Myocyte (in vitro differentiated cells): ENCODE data around the gene USP11. TPM values are rescaled to one million over a fixed set of nuclear protein-coding genes. Genes with fewer than 3 reads are reported as not detected.

Source experiments
- DNase-seq: peaks from one replicate; pipeline ENCODE4 v3.0.0-alpha.2; 2012; ENCODE audit warnings: low read depth
- total RNA-seq: library from RNA; depleted of rRNA; stranded (reverse); fragments of >200 nt; gene quantifications from 2 replicates; pipeline ENCODE4 v1.2.3, GENCODE V29; 2014

USP11 gene
- total RNA-seq, 1 donor from 2014 or later: 42.6 TPM

- no peak for DNase-seq
These were observed 29.9 kb upstream of the USP11 start for GRCh38 chrX:47202877-47203276.

GRCh38 chrX:47204970-47205369 is 27.8 kb upstream of the USP11 start:
- no peak for DNase-seq

- DNase-seq: no peak
These were observed 26.5 kb upstream of the USP11 start for GRCh38 chrX:47206316-47206715.

- no peak for DNase-seq
These were observed 24.7 kb upstream of the USP11 start for GRCh38 chrX:47208108-47208507.

- no peak for DNase-seq
These were observed 23.1 kb upstream of the USP11 start for GRCh38 chrX:47209508-47210238.

- DNase-seq: no peak
These were observed 22.0 kb upstream of the USP11 start for GRCh38 chrX:47210661-47211425.

GRCh38 chrX:47212381-47213293 is 20.2 kb upstream of the USP11 start:
- DNase-seq: no peak

GRCh38 chrX:47214435-47215077 is 18.3 kb upstream of the USP11 start:
- no peak for DNase-seq

GRCh38 chrX:47215291-47215900 is 17.4 kb upstream of the USP11 start:
- no peak for DNase-seq

- DNase-seq: no peak
These were observed 16.4 kb upstream of the USP11 start for GRCh38 chrX:47216393-47216925.

- no peak for DNase-seq
These were observed 15.5 kb upstream of the USP11 start for GRCh38 chrX:47217121-47217851.

- peak; percentile 98 for DNase-seq
These were observed 14.9 kb upstream of the USP11 start for GRCh38 chrX:47217852-47218279.

GRCh38 chrX:47218280-47218919 is 14.4 kb upstream of the USP11 start, which contains the start of gene CDK16:
TSS of gene CDK16 (plus strand) at chrX:47218681. CDS start at chrX:47223558, 4,877 bp downstream.
- peak; percentile 78 for DNase-seq

GRCh38 chrX:47218920-47219815 is 13.6 kb upstream of the USP11 start:
- DNase-seq: no peak

GRCh38 chrX:47221756-47222155 is 11.1 kb upstream of the USP11 start:
- DNase-seq: no peak

GRCh38 chrX:47222751-47223350 is 10.0 kb upstream of the USP11 start:
- no peak for DNase-seq

- DNase-seq: no peak
These were observed 9.1 kb upstream of the USP11 start for GRCh38 chrX:47223476-47224250.
